HG03196 (cell line): ENCODE measurements around the gene PRR15.

Experiments used
- ATAC-seq: cut with Tn5 transposase; IDR thresholded peaks from one replicate; pipeline ENCODE4 v1.9.1; 2021; ENCODE audit not compliant: unreplicated experiment

The PRR15 gene

GRCh38 chr7:29607889-29608288 lies 44.3 kb downstream of the PRR15 start:
- no peak for ATAC-seq

- no peak for ATAC-seq
Measured at GRCh38 chr7:29609162-29610037, 45.8 kb downstream of the PRR15 start.

GRCh38 chr7:29610086-29610485 lies 46.5 kb downstream of the PRR15 start:
- no peak for ATAC-seq

GRCh38 chr7:29611941-29612544 lies 48.4 kb downstream of the PRR15 start:
- ATAC-seq: no peak

GRCh38 chr7:29612596-29612995 lies 49.0 kb downstream of the PRR15 start:
- no peak for ATAC-seq

GRCh38 chr7:29613100-29613499 lies 49.5 kb downstream of the PRR15 start:
- no peak for ATAC-seq

GRCh38 chr7:29614229-29614628 lies 50.6 kb downstream of the PRR15 start:
- no peak for ATAC-seq
